Tibial nerve (tissue), 4 donors: ENCODE measurements around the gene ASXL2. TPM values are rescaled to one million over a fixed set of nuclear protein-coding genes. Genes with fewer than 3 reads are reported as not detected.

Experiments
- DNase-seq, 2 donors: peaks; one replicate each; pipeline ENCODE4 v3.0.0-alpha.2; 2019; ENCODE audit warnings: low spot score in 2 of 2
- H3K27ac ChIP-seq, 4 donors: fragments of 200-600 bp; sonication (generic) in 3 of 4; one replicate each; pipeline ENCODE4 v1.5.1; 2017 to 2019; ENCODE audit warnings: mild to moderate bottlenecking in 1 of 4
- H3K27me3 ChIP-seq, 2 donors: fragments of 200-600 bp; sonication (generic) in 1 of 2; one replicate each; pipeline versions ENCODE4 v1.5.1 to v1.6.0; 2017 to 2019
- H3K36me3 ChIP-seq, 3 donors: fragments of 200-600 bp; sonication (generic); one replicate each; pipeline ENCODE4 v1.5.1; 2018 to 2019
- H3K4me1 ChIP-seq, 4 donors: fragments of 200-600 bp; sonication (generic) in 3 of 4; one replicate each; pipeline ENCODE4 v1.5.1; 2017 to 2019
- H3K4me3 ChIP-seq, 4 donors: fragments of 200-600 bp; sonication (generic) in 3 of 4; one replicate each; pipeline ENCODE4 v1.5.1; 2017 to 2019; ENCODE audit warnings: mild to moderate bottlenecking in 1 of 4, moderate library complexity in 1 of 4
- H3K9me3 ChIP-seq, 4 donors: fragments of 200-600 bp; sonication (generic) in 3 of 4; one replicate each; pipeline ENCODE4 v1.5.1; 2017 to 2019
- EP300 ChIP-seq, 2 donors: sonication (generic); formaldehyde crosslinking; IDR thresholded peaks; one replicate each; pipeline ENCODE4 v1.6.1; 2017; ENCODE audit warnings: antibody characterized with exemption in 2 of 2, mild to moderate bottlenecking in 1 of 2
- POLR2A ChIP-seq, 2 donors: fragments of 450-650 bp; IDR thresholded peaks; one replicate each; pipeline ENCODE4 v1.6.1; 2017; ENCODE audit warnings: antibody characterized with exemption in 2 of 2, mild to moderate bottlenecking in 2 of 2, moderate library complexity in 2 of 2
- WGBS, 2 donors: methylation state at CpG; one replicate each; pipeline ENCODE4 v1.1.5; 2018; 5-methylcytosine and 5-hydroxymethylcytosine counted together
- total RNA-seq, 4 donors: library from RNA; depleted of rRNA; stranded (reverse); fragments of >200 nt; gene quantifications; one replicate each; pipeline ENCODE4 v1.1.0, GENCODE V29; 2016
- TF ChIP-seq, protein P1 (sequence below), 5 experiments: fragments of 200-600 bp in 3 of 5; fragments of 450-650 bp in 2 of 5; sonication (generic) in 3 of 5; IDR thresholded peaks; one replicate each; pipeline ENCODE4 v1.5.1; 2016 to 2019; ENCODE audit warnings: antibody characterized with exemption in 5 of 5, mild to moderate bottlenecking in 3 of 5, moderate library complexity in 2 of 5

ASXL2 gene
- total RNA-seq, 4 donors from 2014 or later: 13.2 to 21.2 (median 16.5) TPM

- Histone ChIP-seq H3K27me3 (no peaks in the 10 kb centered on the region), H3K4me3 (no peak overlapping the region), H3K36me3 (peaks cover 0 to 20% (median 0%) of the 10 kb centered on the region in 3 donors), H3K9me3 (no peaks in the 10 kb centered on the region), H3K27ac (no peak overlapping the region), H3K4me1 (no peaks in the 10 kb centered on the region)
- TF ChIP-seq EP300 (IDR thresholded peaks at IDR 0.05): no peak
- TF ChIP-seq, protein P1, sequence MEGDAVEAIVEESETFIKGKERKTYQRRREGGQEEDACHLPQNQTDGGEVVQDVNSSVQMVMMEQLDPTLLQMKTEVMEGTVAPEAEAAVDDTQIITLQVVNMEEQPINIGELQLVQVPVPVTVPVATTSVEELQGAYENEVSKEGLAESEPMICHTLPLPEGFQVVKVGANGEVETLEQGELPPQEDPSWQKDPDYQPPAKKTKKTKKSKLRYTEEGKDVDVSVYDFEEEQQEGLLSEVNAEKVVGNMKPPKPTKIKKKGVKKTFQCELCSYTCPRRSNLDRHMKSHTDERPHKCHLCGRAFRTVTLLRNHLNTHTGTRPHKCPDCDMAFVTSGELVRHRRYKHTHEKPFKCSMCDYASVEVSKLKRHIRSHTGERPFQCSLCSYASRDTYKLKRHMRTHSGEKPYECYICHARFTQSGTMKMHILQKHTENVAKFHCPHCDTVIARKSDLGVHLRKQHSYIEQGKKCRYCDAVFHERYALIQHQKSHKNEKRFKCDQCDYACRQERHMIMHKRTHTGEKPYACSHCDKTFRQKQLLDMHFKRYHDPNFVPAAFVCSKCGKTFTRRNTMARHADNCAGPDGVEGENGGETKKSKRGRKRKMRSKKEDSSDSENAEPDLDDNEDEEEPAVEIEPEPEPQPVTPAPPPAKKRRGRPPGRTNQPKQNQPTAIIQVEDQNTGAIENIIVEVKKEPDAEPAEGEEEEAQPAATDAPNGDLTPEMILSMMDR (IDR thresholded peaks at IDR 0.05): no peak
- TF ChIP-seq POLR2A (IDR thresholded peaks at IDR 0.05): no peak
- no peak for DNase-seq
- 90 to 91% methylated on average over 7 of the region's 7 CpGs for WGBS, 2 donors
These were observed 32.3 kb downstream of the ASXL2 start for GRCh38 chr2:25845843-25846505.

DNA sequence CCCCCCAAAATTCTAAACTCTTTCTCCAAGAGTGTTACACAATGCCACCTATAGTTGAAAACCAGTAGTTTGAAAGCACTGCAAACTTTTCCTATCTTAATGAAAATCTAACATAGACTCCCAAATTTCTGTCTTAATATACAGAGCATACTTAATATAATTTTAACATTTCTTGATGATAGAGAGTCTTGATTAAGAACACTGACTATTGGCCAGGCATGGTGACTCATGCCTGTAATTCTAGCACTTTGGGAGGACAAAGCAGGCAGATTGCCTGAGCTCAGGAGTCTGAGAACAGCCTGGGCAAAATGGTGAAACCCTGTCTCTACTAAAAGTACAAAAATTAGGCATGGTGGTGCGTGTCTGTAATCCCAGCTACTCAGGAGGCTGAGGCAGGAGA, 34.2 kb downstream of the ASXL2 start:
- no peak overlapping the region for H3K27ac ChIP-seq
- no peak for DNase-seq
- TF ChIP-seq EP300 (IDR thresholded peaks at IDR 0.05) (no peak), POLR2A (IDR thresholded peaks at IDR 0.05) (no peak)
- TF ChIP-seq, protein P1 (IDR thresholded peaks at IDR 0.05): no peak
- H3K4me1 ChIP-seq: no peaks in the 10 kb centered on the region
- WGBS, 2 donors: 81 to 95% methylated on average over 1 of the region's 1 CpG
- peaks cover 0 to 22% (median 0%) of the 10 kb centered on the region in 3 donors for H3K36me3 ChIP-seq
- no peaks in the 10 kb centered on the region for H3K9me3 ChIP-seq
- H3K27me3 ChIP-seq: no peaks in the 10 kb centered on the region
- H3K4me3 ChIP-seq: no peak overlapping the region

DNA sequence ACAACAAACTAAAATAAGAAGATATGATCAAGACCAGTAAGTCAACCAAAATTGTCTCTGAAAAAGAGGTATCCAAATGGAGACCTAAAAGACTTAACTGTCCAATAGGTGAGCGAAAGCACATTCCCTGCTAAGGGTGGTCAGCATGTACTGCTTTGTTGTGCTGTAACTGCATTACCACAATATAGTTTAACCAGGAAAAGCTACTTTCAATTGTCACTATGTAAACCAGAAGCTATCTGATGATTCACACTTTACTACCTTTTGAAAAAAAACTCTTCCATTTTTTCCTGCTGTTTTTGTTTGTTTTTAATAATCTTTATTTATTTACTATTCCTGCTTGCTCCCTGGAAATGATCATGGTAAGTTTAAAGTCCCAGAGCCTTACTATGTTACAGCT, 36.1 kb downstream of the ASXL2 start:
- no peak for DNase-seq
- Histone ChIP-seq H3K9me3 (no peaks in the 10 kb centered on the region), H3K27me3 (no peaks in the 10 kb centered on the region), H3K27ac (no peak overlapping the region), H3K4me1 (no peaks in the 10 kb centered on the region), H3K36me3 (peaks cover 0 to 22% (median 0%) of the 10 kb centered on the region in 3 donors), H3K4me3 (no peak overlapping the region)
- TF ChIP-seq EP300 (IDR thresholded peaks at IDR 0.05) (no peak), POLR2A (IDR thresholded peaks at IDR 0.05) (no peak)
- TF ChIP-seq, protein P1 (IDR thresholded peaks at IDR 0.05): no peak
- 94 to 95% methylated on average over 1 of the region's 1 CpG for WGBS, 2 donors

DNA sequence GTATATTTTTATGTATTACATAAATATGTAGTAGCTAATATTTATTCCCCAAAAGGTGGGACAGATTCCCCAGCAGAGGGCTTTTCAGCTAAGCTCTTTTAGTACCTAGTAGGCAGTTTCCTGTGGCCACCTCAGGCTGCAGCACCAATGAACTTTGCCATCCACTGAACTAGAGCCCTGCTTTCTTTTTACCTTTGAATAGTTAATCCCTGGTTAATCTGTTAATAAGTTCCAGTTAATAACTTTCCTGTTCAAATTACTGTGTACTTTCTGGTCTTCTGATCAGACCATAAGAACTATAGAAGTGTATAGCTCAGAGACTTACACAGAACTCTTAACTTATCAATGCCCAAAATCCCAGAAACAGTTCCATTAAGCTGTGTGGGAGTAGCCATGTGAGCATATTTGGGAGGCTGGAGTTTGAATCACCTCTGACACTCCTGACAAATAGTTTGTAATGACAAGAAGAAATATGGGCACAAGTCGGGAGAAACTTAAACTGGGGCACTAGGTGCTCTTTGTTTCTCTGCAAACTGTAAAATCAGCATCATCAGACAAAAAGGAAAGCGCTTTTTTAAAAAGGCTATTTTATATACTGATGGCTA, 40.0 kb downstream of the ASXL2 start:
- no peak overlapping the region for H3K27ac ChIP-seq
- no peaks in the 10 kb centered on the region for H3K27me3 ChIP-seq
- no peak for DNase-seq
- H3K4me3 ChIP-seq: no peak overlapping the region
- peaks cover 0 to 14% (median 2%) of the 10 kb centered on the region in 4 donors for H3K4me1 ChIP-seq
- peaks cover 0 to 3% (median 0%) of the 10 kb centered on the region in 4 donors for H3K9me3 ChIP-seq
- TF ChIP-seq, protein P1 (IDR thresholded peaks at IDR 0.05): no peak
- TF ChIP-seq EP300 (IDR thresholded peaks at IDR 0.05) (no peak), POLR2A (IDR thresholded peaks at IDR 0.05) (no peak)
- WGBS, 2 donors: 78 to 85% methylated on average over 2 of the region's 2 CpGs
- peaks cover 0 to 22% (median 0%) of the 10 kb centered on the region in 3 donors for H3K36me3 ChIP-seq

DNA sequence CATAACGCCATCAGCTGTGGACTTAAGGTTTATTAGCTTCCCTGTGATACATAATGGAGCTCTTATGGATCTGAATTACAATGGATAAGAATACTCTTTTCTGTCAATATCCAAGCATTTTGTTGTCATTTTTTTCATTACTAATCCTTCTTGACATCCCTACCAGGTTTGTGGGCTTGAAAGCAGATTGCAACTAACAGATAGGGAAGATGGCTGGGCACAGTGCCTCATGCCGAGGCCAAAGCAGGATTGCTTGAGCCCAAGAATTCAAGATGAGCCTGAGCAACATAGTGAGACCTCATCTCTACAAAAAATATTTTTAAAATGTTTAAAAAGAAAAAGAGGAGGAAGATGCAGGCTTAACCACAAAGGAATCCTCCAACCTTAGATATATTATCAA, 42.4 kb downstream of the ASXL2 start:
- H3K27me3 ChIP-seq: no peaks in the 10 kb centered on the region
- no peak for TF ChIP-seq POLR2A (IDR thresholded peaks at IDR 0.05)
- TF ChIP-seq, protein P1 (IDR thresholded peaks at IDR 0.05): no peak
- H3K36me3 ChIP-seq: peaks cover 0 to 34% (median 0%) of the 10 kb centered on the region in 3 donors
- 77 to 84% methylated on average over 2 of the region's 2 CpGs for WGBS, 2 donors
- peaks cover 0 to 17% (median 5%) of the 10 kb centered on the region in 4 donors for H3K9me3 ChIP-seq
- no peak for DNase-seq
- peaks cover 0 to 14% (median 2%) of the 10 kb centered on the region in 4 donors for H3K4me1 ChIP-seq
- no peak overlapping the region for H3K4me3 ChIP-seq
- no peak overlapping the region for H3K27ac ChIP-seq
